ENCODE data around the gene NEURL4. TPM values are rescaled to one million over a fixed set of nuclear protein-coding genes. Genes with fewer than 3 reads are reported as not detected.

The NEURL4 gene
- polyA plus RNA-seq, 2 of the 4 experiments (the other 2 are of a cell fraction), result 12.2 to 50.4 TPM

DNA sequence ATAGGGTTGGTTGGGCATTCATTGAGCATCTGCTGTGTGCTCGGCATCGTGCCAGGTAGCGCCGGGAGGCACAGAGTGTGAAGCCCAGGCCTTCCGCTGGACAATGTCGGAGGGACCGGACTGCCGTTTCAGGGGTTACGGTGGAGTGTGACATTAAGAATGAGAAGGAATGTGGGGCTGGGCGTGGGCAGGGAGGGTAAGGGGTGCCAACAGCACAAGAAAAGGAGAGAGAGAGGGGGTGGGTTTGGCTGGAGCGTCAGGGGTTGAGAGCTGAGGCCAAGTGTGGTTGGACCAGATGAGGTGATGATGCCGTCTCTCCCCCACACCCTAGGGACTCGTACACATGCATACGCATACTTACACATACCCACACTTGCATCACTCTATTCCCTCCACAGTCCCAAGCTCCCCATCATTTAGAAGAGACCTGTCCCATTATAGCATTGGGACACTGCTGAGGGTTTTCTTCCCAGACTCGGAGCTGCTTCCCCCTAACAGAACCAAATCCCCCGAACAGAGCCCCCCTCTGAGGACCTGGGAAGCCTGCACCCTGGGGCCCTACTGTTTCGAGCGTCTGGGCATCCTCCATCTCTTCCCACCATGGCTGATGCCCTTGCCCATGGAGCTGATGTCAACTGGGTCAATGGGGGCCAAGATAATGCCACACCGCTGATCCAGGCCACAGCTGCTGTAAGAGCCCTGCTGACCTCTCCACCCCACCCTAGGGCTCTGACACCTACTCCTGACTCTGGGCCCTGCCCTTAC, 19.5 kb upstream of the NEURL4 start:
- ChIA-PET POLR2A (interaction anchor here (3.3 kb wide), 1 partner anchor 19 kb away, joined by 12 read pairs; no protein-coding TSS in a partner anchor), CTCF (interaction anchor here (1.0 to 18.5 kb wide), 11 partner anchors 18 to 212 kb away, joined by 3 to 433 read pairs (median 5); partner anchors contain the start of genes ACADVL, ACAP1, NEURL4 and SLC2A4)
- Histone ChIP-seq H3K4me1 (peaks cover 32% of the 10 kb centered on the region), H3K9me3 (no peaks in the 10 kb centered on the region), H3K27ac (no peak overlapping the region), H3K4me3 (no peak overlapping the region), H3K4me2 (no peak overlapping the region)
- DNase-seq (ENCODE audit: low read depth in 1 of 2, low spot score in 1 of 2), result no peak
- 0 out of 5 replicates have a peak, but pooled peaks of 1 of the 2 experiments have one; percentile 15 for TF ChIP-seq JUN (IDR thresholded peaks at IDR 0.05)
- TF ChIP-seq, protein P1, sequence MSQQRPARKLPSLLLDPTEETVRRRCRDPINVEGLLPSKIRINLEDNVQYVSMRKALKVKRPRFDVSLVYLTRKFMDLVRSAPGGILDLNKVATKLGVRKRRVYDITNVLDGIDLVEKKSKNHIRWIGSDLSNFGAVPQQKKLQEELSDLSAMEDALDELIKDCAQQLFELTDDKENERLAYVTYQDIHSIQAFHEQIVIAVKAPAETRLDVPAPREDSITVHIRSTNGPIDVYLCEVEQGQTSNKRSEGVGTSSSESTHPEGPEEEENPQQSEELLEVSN (IDR thresholded peaks at IDR 0.05; ENCODE audit: borderline replicate concordance, low read depth), result no peak
- 90% methylated on average over 19 of the region's 19 CpGs for WGBS (ENCODE audit: missing lambda C conversion rate)
- ATAC-seq, result no peak
- FAIRE-seq, result no peak

DNA sequence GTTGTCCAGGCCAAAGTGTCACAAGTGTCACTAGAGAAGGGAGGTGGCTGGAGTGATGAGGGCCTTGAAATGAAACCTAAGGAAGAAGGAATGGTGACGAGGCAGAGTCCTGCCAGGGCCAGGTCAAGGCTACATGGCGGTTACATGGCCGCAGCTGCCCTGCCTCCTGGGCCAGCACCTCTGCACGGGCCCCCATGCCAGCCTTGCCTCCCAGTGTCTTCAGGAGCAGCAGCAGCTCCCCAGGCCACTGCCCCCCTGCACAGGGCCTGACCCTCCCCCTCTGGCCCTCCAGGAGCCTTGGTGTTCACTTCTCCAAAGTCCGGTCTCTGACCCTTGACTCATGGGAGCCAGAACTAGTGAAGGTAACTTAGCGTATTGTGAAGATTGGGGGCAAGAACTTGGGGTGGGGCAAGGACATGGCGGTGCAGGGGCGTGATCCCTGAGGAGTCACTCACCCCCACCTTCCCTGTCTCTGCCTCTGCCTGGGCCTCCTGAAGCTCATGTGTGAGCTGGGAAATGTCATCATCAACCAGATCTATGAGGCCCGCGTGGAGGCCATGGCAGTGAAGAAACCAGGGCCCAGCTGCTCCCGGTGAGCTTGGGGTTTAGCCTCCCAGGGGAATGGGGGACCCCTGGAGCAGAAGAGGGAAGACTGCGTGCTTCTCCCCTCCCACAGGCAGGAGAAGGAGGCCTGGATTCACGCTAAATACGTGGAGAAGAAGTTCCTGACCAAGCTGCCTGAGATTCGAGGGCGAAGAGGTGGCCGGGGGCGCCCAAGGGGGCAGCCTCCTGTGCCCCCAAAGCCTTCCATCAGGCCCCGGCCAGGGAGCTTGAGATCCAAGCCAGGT, 18.7 kb upstream of the NEURL4 start:
- TF ChIP-seq, protein P2, sequence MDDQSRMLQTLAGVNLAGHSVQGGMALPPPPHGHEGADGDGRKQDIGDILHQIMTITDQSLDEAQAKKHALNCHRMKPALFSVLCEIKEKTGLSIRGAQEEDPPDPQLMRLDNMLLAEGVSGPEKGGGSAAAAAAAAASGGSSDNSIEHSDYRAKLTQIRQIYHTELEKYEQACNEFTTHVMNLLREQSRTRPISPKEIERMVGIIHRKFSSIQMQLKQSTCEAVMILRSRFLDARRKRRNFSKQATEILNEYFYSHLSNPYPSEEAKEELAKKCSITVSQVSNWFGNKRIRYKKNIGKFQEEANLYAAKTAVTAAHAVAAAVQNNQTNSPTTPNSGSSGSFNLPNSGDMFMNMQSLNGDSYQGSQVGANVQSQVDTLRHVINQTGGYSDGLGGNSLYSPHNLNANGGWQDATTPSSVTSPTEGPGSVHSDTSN (IDR thresholded peaks at IDR 0.05), result peak; percentile 3; the same call in 1 of the 2 replicates
- TF ChIP-seq KDM1A (IDR thresholded peaks at IDR 0.05; ENCODE audit: low read depth) (no peak), MAFK (IDR thresholded peaks at IDR 0.05; ENCODE audit: partially characterized antibody) (no peak), MAZ (IDR thresholded peaks at IDR 0.05; ENCODE audit: borderline replicate concordance, low read depth, low read length) (no peak), SREBF2 (IDR thresholded peaks at IDR 0.05) (no peak), RARB (CRISPR knock-in tag; IDR thresholded peaks at IDR 0.05) (no peak), ZC3H11A (IDR thresholded peaks at IDR 0.05) (no peak), HOXB5 (CRISPR knock-in tag; IDR thresholded peaks at IDR 0.05) (no peak), ZFP36 (IDR thresholded peaks at IDR 0.05; ENCODE audit: borderline replicate concordance, partially characterized antibody) (no peak), EP300 (IDR thresholded peaks at IDR 0.05) (no peak), POLR2A (IDR thresholded peaks at IDR 0.05; ENCODE audit: low read length) (peak; percentile 27), ZSCAN20 (CRISPR knock-in tag; IDR thresholded peaks at IDR 0.05) (no peak), TP53 (CRISPR knock-in tag; IDR thresholded peaks at IDR 0.05) (no peak), KDM5A (IDR thresholded peaks at IDR 0.05) (no peak), ESRRA (IDR thresholded peaks at IDR 0.05; ENCODE audit: borderline replicate concordance, low read length) (no peak)
- TF ChIP-seq, protein P3, sequence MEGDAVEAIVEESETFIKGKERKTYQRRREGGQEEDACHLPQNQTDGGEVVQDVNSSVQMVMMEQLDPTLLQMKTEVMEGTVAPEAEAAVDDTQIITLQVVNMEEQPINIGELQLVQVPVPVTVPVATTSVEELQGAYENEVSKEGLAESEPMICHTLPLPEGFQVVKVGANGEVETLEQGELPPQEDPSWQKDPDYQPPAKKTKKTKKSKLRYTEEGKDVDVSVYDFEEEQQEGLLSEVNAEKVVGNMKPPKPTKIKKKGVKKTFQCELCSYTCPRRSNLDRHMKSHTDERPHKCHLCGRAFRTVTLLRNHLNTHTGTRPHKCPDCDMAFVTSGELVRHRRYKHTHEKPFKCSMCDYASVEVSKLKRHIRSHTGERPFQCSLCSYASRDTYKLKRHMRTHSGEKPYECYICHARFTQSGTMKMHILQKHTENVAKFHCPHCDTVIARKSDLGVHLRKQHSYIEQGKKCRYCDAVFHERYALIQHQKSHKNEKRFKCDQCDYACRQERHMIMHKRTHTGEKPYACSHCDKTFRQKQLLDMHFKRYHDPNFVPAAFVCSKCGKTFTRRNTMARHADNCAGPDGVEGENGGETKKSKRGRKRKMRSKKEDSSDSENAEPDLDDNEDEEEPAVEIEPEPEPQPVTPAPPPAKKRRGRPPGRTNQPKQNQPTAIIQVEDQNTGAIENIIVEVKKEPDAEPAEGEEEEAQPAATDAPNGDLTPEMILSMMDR (IDR thresholded peaks at IDR 0.05), result no peak
- H3K4me2 ChIP-seq, result no peak overlapping the region
- WGBS (ENCODE audit: missing lambda C conversion rate), result 91% methylated on average over 19 of the region's 19 CpGs
- no peaks in the 10 kb centered on the region for H3K9me3 ChIP-seq
- ATAC-seq, result no peak
- DNase-seq (ENCODE audit: low read depth in 1 of 2, low spot score in 1 of 2), result no peak
- ChIA-PET CTCF (interaction anchor here (1.0 to 18.5 kb wide), 11 partner anchors 17 to 213 kb away, joined by 3 to 433 read pairs (median 5); partner anchors contain the start of genes ACADVL, ACAP1, NEURL4 and SLC2A4), POLR2A (interaction anchor here (3.3 kb wide), 1 partner anchor 18 kb away, joined by 12 read pairs; no protein-coding TSS in a partner anchor)
- peaks cover 24% of the 10 kb centered on the region for H3K4me1 ChIP-seq
- H3K4me3 ChIP-seq, result no peak overlapping the region
- no peak overlapping the region for H3K27ac ChIP-seq
- FAIRE-seq, result no peak
